Tibial nerve (tissue), 4 donors: ENCODE results near the gene AP3B1. TPM values are rescaled to one million over a fixed set of nuclear protein-coding genes. Genes with fewer than 3 reads are reported as not detected.
"Not testable (repeated sequence)": the region's sequence is repeated elsewhere in the genome, so short reads cannot be mapped to it uniquely, and the experiment has no call there.

Experiments used
- DNase-seq, 2 donors: peaks; one replicate each; pipeline ENCODE4 v3.0.0-alpha.2; 2019; ENCODE audit warnings: low spot score in 2 of 2
- H3K27ac ChIP-seq, 4 donors: fragments of 200-600 bp; sonication (generic) in 3 of 4; one replicate each; pipeline ENCODE4 v1.5.1; 2017 to 2019; ENCODE audit warnings: mild to moderate bottlenecking in 1 of 4
- H3K27me3 ChIP-seq, 2 donors: fragments of 200-600 bp; sonication (generic) in 1 of 2; one replicate each; pipeline versions ENCODE4 v1.5.1 to v1.6.0; 2017 to 2019
- H3K36me3 ChIP-seq, 3 donors: fragments of 200-600 bp; sonication (generic); one replicate each; pipeline ENCODE4 v1.5.1; 2018 to 2019
- H3K4me1 ChIP-seq, 4 donors: fragments of 200-600 bp; sonication (generic) in 3 of 4; one replicate each; pipeline ENCODE4 v1.5.1; 2017 to 2019
- H3K4me3 ChIP-seq, 4 donors: fragments of 200-600 bp; sonication (generic) in 3 of 4; one replicate each; pipeline ENCODE4 v1.5.1; 2017 to 2019; ENCODE audit warnings: mild to moderate bottlenecking in 1 of 4, moderate library complexity in 1 of 4
- H3K9me3 ChIP-seq, 4 donors: fragments of 200-600 bp; sonication (generic) in 3 of 4; one replicate each; pipeline ENCODE4 v1.5.1; 2017 to 2019
- EP300 ChIP-seq, 2 donors: sonication (generic); formaldehyde crosslinking; IDR thresholded peaks; one replicate each; pipeline ENCODE4 v1.6.1; 2017; ENCODE audit warnings: antibody characterized with exemption in 2 of 2, mild to moderate bottlenecking in 1 of 2
- POLR2A ChIP-seq, 2 donors: fragments of 450-650 bp; IDR thresholded peaks; one replicate each; pipeline ENCODE4 v1.6.1; 2017; ENCODE audit warnings: antibody characterized with exemption in 2 of 2, mild to moderate bottlenecking in 2 of 2, moderate library complexity in 2 of 2
- WGBS, 2 donors: methylation state at CpG; one replicate each; pipeline ENCODE4 v1.1.5; 2018; 5-methylcytosine and 5-hydroxymethylcytosine counted together
- total RNA-seq, 4 donors: library from RNA; depleted of rRNA; stranded (reverse); fragments of >200 nt; gene quantifications; one replicate each; pipeline ENCODE4 v1.1.0, GENCODE V29; 2016
- TF ChIP-seq, protein P1 (sequence below), 5 experiments: fragments of 200-600 bp in 3 of 5; fragments of 450-650 bp in 2 of 5; sonication (generic) in 3 of 5; IDR thresholded peaks; one replicate each; pipeline ENCODE4 v1.5.1; 2016 to 2019; ENCODE audit warnings: antibody characterized with exemption in 5 of 5, mild to moderate bottlenecking in 3 of 5, moderate library complexity in 2 of 5

Gene AP3B1
- total RNA-seq, 4 donors from 2014 or later: 23.1 to 51.0 (median 44.2) TPM

DNA sequence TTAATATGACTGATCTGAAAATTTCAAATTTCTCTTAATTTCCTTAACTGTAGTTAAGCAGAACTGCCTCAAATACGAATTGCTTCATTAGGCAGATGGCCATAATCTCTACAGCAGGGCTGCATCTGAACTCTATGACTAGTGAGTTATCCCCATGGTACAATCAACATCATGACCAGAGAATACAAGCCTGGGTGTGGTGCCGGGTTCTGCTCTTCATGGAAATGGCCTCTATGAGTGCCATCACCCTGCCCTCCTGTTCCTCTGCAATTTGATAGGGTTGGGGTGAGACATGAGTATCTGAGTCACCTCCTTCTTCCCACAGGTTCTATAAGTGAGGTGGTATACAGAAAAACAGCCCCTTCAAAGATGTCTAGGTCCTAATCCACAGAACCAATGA is 235.9 kb downstream of the AP3B1 start:
- Histone ChIP-seq H3K27me3 (no peaks in the 10 kb centered on the region), H3K27ac (no peak overlapping the region), H3K36me3 (no peaks in the 10 kb centered on the region), H3K9me3 (no peaks in the 10 kb centered on the region), H3K4me3 (no peak overlapping the region), H3K4me1 (no peaks in the 10 kb centered on the region)
- WGBS, 2 donors: 90% methylated on average over 2 of the region's 2 CpGs
- DNase-seq: no peak
- TF ChIP-seq, protein P1, sequence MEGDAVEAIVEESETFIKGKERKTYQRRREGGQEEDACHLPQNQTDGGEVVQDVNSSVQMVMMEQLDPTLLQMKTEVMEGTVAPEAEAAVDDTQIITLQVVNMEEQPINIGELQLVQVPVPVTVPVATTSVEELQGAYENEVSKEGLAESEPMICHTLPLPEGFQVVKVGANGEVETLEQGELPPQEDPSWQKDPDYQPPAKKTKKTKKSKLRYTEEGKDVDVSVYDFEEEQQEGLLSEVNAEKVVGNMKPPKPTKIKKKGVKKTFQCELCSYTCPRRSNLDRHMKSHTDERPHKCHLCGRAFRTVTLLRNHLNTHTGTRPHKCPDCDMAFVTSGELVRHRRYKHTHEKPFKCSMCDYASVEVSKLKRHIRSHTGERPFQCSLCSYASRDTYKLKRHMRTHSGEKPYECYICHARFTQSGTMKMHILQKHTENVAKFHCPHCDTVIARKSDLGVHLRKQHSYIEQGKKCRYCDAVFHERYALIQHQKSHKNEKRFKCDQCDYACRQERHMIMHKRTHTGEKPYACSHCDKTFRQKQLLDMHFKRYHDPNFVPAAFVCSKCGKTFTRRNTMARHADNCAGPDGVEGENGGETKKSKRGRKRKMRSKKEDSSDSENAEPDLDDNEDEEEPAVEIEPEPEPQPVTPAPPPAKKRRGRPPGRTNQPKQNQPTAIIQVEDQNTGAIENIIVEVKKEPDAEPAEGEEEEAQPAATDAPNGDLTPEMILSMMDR (IDR thresholded peaks at IDR 0.05): no peak
- TF ChIP-seq POLR2A (IDR thresholded peaks at IDR 0.05) (no peak), EP300 (IDR thresholded peaks at IDR 0.05) (no peak)

GRCh38 chr5:78056901-78057514 is 237.5 kb downstream of the AP3B1 start:
- Histone ChIP-seq H3K9me3 (no peaks in the 10 kb centered on the region), H3K4me1 (no peaks in the 10 kb centered on the region), H3K27me3 (no peaks in the 10 kb centered on the region), H3K27ac (no peak overlapping the region), H3K36me3 (no peaks in the 10 kb centered on the region), H3K4me3 (no peak overlapping the region)
- WGBS, 2 donors: 92 to 95% methylated on average over 9 of the region's 9 CpGs
- DNase-seq: no peak
- TF ChIP-seq EP300 (IDR thresholded peaks at IDR 0.05) (no peak), POLR2A (IDR thresholded peaks at IDR 0.05) (no peak)
- TF ChIP-seq, protein P1 (IDR thresholded peaks at IDR 0.05): no peak

DNA sequence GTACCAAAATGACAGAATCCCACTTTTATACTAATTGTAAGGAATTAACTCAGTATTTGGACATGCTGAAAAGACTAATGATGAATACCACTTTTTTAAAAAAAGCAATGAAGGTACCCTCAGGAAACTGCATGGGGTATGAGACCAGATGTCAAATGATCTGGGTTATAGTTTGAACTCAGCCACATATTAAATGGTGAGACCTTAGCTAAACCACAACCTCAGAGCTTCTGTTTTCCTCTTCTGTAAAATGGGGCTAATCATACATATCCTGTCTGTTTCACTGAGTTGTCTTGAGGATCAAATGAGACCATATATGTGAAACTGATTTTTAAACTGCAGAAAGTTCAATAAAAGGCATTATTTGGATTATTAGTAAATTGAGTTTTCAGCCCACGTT is 238.4 kb downstream of the AP3B1 start:
- DNase-seq: no peak
- no peaks in the 10 kb centered on the region for H3K4me1 ChIP-seq
- TF ChIP-seq EP300 (IDR thresholded peaks at IDR 0.05) (no peak), POLR2A (IDR thresholded peaks at IDR 0.05) (no peak)
- TF ChIP-seq, protein P1 (IDR thresholded peaks at IDR 0.05): no peak
- WGBS, 2 donors: 95 to 100% methylated on average over 1 of the region's 1 CpG
- no peak overlapping the region for H3K4me3 ChIP-seq
- no peak overlapping the region for H3K27ac ChIP-seq
- H3K27me3 ChIP-seq: no peaks in the 10 kb centered on the region
- no peaks in the 10 kb centered on the region for H3K9me3 ChIP-seq
- H3K36me3 ChIP-seq: no peaks in the 10 kb centered on the region

DNA sequence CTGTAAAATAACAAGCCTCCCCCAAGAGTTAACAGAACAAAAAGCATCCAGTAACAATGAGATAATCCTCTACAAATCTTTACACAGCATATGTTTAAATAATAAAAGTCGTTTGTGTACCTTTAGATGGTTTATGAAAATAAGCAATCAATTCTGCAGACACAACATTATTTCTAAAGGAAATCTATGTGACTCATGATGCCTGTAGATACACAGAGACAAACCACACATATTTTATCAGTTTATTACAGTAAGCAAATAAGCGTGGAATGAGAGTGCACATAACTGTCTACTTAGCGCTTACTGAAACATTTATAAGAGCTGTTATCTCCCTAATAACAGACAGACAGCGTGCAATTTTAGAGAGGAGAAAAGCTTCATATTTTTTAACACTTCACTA is 243.6 kb downstream of the AP3B1 start:
- no peaks in the 10 kb centered on the region for H3K27me3 ChIP-seq
- TF ChIP-seq EP300 (IDR thresholded peaks at IDR 0.05) (no peak), POLR2A (IDR thresholded peaks at IDR 0.05) (no peak)
- TF ChIP-seq, protein P1 (IDR thresholded peaks at IDR 0.05): no peak
- no peaks in the 10 kb centered on the region for H3K4me1 ChIP-seq
- peaks cover 0 to 4% (median 0%) of the 10 kb centered on the region in 3 donors for H3K36me3 ChIP-seq
- no peak for DNase-seq
- no peaks in the 10 kb centered on the region for H3K9me3 ChIP-seq
- no peak overlapping the region for H3K4me3 ChIP-seq
- 73 to 78% methylated on average over 4 of the region's 4 CpGs for WGBS, 2 donors
- H3K27ac ChIP-seq: no peak overlapping the region

DNA sequence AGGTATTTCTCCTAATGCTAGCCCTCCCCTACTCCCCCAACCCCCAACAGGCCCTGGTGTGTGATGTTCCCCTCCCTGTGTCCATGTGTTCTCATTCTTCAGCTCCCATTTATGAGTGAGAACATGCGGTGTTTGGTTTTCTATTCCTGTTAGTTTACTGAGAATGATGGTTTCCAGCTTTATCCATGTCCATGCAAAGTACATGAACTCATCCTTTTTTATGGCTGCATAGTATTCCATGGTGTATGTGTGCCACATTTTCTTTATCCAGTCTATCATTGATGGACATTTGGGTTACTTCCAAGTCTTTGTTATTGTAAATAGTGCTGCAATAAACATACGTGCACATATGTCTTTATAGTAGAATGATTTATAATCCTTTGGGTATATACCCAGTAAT is 247.7 kb downstream of the AP3B1 start:
- not testable (repeated sequence) for H3K4me1 ChIP-seq, H3K27me3 ChIP-seq, H3K9me3 ChIP-seq, DNase-seq, H3K27ac ChIP-seq, H3K4me3 ChIP-seq
- peaks cover 0 to 22% (median 0%) of the 10 kb centered on the region in 3 donors for H3K36me3 ChIP-seq
- WGBS, 2 donors: 94 to 100% methylated on average over 2 of the region's 2 CpGs

DNA sequence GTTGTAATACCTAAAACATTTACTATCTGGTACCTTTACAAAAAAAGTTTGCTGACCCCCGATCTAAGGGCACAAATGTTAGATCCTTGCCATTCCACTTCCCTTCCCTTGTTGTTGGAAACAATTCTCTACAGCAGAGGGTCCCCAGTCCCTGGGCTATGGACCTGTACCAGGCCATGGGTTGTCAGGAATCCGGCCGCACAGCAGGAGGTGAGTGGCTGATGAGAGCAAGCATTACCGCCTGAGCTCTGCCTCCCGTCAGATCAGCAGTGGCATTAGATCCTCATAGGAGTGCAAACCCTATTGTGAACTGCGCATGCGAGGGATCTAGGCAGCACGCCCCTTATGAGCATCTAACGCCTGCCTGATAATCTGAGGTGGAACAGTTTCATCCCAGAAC is 248.5 kb downstream of the AP3B1 start:
- no peaks in the 10 kb centered on the region for H3K4me1 ChIP-seq
- no peak overlapping the region for H3K27ac ChIP-seq
- WGBS, 2 donors: 90 to 94% methylated on average over 9 of the region's 9 CpGs
- H3K9me3 ChIP-seq: no peaks in the 10 kb centered on the region
- H3K36me3 ChIP-seq: peaks cover 0 to 22% (median 0%) of the 10 kb centered on the region in 3 donors
- no peak for TF ChIP-seq POLR2A (IDR thresholded peaks at IDR 0.05)
- TF ChIP-seq, protein P1 (IDR thresholded peaks at IDR 0.05): no peak
- no peak for TF ChIP-seq EP300 (IDR thresholded peaks at IDR 0.05)
- no peaks in the 10 kb centered on the region for H3K27me3 ChIP-seq
- no peak for DNase-seq
- H3K4me3 ChIP-seq: no peak overlapping the region
